Measurements from ENCODE around the gene TMEM231.
"Not testable (repeated sequence)": the region's sequence is repeated elsewhere in the genome, so short reads cannot be mapped to it uniquely, and the experiment has no call there.

TMEM231 gene, protein sequence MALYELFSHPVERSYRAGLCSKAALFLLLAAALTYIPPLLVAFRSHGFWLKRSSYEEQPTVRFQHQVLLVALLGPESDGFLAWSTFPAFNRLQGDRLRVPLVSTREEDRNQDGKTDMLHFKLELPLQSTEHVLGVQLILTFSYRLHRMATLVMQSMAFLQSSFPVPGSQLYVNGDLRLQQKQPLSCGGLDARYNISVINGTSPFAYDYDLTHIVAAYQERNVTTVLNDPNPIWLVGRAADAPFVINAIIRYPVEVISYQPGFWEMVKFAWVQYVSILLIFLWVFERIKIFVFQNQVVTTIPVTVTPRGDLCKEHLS

DNA sequence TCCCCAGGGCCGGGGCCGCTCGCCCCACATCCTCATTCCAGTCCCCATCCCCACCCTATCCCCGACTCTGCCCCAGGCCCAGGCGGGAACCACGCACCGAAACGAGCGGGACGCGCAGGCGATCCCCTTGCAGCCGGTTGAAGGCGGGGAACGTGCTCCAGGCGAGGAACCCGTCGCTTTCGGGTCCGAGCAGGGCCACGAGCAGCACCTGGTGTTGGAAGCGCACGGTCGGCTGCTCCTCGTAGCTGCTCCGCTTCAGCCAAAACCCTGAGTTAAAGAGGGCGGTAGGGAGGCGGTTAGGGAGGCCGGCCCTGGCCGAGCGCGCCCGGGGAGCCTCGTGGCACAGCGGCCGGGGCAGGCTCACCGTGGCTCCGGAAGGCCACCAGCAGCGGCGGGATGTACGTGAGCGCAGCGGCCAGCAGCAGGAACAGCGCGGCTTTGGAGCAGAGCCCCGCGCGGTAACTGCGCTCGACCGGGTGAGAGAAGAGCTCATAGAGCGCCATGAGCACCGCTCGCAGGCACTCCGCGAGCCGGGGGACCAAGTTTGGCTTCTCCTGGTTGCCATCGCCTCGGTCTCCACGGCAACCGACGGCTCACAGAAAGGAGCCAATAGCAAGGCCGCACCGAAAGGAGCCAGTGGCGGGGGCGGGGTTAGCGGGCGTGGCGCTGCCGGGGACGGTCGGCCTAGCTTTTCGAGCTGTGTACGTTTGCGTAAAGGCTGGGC is at the start of gene TMEM231:
Gene TMEM231 (minus strand): TSS at position 546 of the 724 bp plus-strand sequence. CDS start 43 bp downstream, at position 503.
- Mint-ChIP-seq H3K27ac (peak within 1 kb of the TSS; percentile 92), H3K27me3 (peaks cover 5% of the 10 kb centered on the region), H3K4me3 (peak within 1 kb of the TSS; percentile 90), H3K4me1 (ENCODE audit: low read depth) (peaks cover 9% of the 10 kb centered on the region), H3K36me3 (ENCODE audit: low read depth) (no peaks in the 10 kb centered on the region), H3K9me3 (no peaks in the 10 kb centered on the region)

DNA sequence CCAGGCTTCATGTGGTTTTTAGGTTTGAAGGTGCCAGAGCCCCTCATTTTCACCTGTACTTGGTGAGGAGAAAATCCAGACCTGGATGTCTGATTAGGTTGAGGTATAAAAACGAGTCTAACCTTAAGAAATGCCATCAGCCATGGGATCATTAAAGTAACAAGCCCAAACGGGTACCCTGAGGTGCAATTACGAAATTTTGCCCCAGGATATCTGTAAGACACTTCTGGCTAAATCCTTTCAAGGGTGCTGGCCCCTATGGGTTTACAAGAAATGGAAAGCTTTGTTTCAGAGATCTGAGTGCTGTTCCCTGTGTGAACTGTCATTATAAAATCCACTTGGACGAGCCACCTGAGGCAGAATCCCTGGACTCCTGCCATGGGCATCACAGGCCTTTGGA is 47.2 kb upstream of the TMEM231 start:
- peaks cover 9% of the 10 kb centered on the region for H3K9me3 Mint-ChIP-seq
- H3K27me3 Mint-ChIP-seq, result no peaks in the 10 kb centered on the region
- no peak overlapping the region for H3K27ac Mint-ChIP-seq
- H3K36me3 Mint-ChIP-seq (ENCODE audit: low read depth), result peaks cover 64% of the 10 kb centered on the region
- H3K4me3 Mint-ChIP-seq, result no peak overlapping the region
- peaks cover 7% of the 10 kb centered on the region for H3K4me1 Mint-ChIP-seq (ENCODE audit: low read depth)

DNA sequence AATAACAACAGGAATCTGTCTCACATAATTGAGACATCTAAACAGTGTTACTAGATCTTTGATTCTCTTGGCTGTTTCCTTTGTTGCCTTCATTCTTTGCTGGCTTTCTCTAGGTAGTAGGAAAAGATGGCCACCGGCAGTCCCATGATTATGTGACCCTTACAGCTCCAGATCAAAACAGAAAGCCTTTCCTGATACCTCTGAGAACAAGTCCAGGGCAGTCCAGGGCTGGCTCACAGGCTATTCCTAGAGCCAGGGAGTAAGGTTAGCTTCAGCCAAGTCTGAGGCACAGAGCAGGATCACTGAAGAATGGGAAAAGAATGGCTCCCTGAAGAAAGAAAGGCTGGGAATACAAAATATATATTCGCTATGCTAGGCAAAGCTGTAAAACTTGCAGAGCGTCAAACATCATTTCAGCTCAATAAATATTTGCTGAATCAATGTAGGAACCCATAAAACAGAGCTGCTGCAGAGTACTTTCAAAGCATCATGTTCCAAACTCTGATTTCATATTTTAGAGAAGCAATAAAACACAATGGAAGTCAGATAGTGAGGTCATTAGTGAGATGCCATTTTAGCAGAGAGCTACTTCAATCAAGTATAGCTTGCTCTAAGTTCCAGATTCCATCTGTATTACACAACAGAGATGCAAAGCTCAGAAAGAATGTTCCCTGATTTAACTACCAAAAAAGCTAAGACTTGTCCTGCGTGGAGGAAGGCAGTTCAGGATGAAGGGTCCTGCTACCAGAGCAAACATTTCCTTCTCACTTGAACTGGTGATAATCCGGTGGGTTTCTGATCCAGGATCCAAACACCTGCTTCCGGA is 43.6 kb upstream of the TMEM231 start:
- Mint-ChIP-seq H3K4me1 (ENCODE audit: low read depth) (peaks cover 10% of the 10 kb centered on the region), H3K9me3 (peaks cover 9% of the 10 kb centered on the region), H3K4me3 (no peak overlapping the region), H3K27ac (no peak overlapping the region), H3K36me3 (ENCODE audit: low read depth) (peaks cover 66% of the 10 kb centered on the region), H3K27me3 (no peaks in the 10 kb centered on the region)

DNA sequence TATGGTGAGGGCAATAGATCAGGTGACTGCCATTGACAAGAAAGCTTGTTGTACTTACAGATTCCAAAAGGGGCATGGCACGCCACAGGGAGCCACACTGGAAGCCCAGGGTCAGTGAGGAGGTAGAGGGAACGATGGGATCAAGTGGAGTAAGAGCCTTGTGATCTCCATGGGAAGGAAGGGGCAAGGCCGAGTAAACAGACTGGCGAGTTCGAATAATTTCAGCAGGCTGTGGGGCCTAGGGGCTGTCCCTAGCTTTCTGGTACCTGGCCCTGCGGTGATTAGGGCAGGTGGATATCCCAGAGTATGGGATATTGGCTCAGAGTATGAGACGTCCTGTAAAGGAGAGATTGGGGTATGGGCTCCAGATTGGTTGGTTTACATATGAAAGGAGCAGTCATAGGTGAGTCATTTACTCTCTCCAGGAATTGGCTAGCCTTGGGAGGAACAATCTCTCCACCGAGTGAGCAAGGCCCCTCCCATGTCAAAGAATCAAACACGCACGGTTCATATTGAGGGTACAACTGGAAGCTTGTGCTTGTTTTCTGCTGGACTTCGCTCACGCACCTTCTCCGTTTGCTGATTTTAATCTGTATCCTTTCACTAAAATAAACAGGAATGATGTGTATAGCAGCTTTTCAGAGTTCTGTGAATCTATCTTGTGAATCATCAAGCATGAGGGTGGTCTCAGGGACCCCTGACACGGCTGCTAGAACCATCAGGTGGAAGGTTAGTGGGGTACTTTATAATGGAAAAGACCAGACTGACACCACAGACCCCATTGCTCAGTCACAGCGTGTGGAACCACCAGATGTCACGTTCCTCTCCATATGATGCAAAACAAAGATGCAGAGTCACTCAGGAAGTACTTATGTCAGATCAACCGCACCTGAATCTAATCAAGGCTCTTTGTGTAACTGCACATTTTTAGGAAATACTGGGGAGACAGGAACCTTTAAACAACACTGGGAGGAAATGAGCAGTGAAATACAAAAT is 38.1 kb upstream of the TMEM231 start:
- Mint-ChIP-seq H3K9me3 (no peaks in the 10 kb centered on the region), H3K36me3 (ENCODE audit: low read depth) (peaks cover 27% of the 10 kb centered on the region), H3K27ac (peak overlapping the region; percentile 72), H3K4me3 (peak overlapping the region; percentile 3), H3K27me3 (no peaks in the 10 kb centered on the region), H3K4me1 (ENCODE audit: low read depth) (peaks cover 13% of the 10 kb centered on the region)

DNA sequence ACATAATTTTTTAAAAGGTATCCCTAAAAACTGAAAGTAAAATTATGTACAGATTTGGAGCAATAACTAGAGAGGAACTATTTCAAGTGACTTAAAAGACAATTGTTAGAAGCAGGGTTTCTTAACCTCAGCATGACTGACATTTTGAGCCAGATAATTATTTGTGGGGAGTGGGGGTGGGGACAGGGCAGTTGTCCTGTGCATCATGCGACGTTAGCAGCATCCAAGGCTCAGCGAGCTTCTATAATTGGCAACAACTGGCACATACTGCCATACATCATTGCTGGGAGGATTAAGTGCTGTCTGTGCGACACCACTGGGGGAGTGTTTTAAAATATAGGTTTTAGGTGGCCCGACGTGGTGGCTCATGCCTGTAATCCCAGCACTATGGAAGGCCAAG is 37.3 kb upstream of the TMEM231 start:
- H3K4me1 Mint-ChIP-seq (ENCODE audit: low read depth), result peaks cover 13% of the 10 kb centered on the region
- no peak overlapping the region for H3K27ac Mint-ChIP-seq
- H3K4me3 Mint-ChIP-seq, result no peak overlapping the region
- peaks cover 26% of the 10 kb centered on the region for H3K36me3 Mint-ChIP-seq (ENCODE audit: low read depth)
- no peaks in the 10 kb centered on the region for H3K9me3 Mint-ChIP-seq
- H3K27me3 Mint-ChIP-seq, result no peaks in the 10 kb centered on the region

DNA sequence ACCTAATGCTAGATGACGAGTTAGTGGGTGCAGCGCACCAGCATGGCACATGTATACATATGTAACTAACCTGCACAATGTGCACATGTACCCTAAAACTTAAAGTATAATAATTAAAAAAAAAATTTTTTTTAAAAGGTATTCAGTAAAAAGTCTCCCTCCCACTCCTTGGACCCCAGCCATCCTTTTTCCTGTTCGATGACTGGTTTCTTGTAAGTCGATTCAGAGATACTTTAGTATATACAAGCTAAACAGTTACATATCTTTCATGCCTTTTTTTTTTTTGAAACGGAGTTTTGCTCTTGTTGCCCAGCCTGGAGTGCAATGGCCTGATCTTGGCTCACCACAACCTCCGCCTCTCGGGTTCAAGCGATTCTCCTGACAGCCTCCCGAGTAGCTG is 35.9 kb upstream of the TMEM231 start:
- H3K27ac Mint-ChIP-seq, H3K9me3 Mint-ChIP-seq, H3K4me3 Mint-ChIP-seq, H3K27me3 Mint-ChIP-seq: not testable (repeated sequence)
- Mint-ChIP-seq H3K4me1 (ENCODE audit: low read depth) (peaks cover 13% of the 10 kb centered on the region), H3K36me3 (ENCODE audit: low read depth) (peaks cover 14% of the 10 kb centered on the region)

DNA sequence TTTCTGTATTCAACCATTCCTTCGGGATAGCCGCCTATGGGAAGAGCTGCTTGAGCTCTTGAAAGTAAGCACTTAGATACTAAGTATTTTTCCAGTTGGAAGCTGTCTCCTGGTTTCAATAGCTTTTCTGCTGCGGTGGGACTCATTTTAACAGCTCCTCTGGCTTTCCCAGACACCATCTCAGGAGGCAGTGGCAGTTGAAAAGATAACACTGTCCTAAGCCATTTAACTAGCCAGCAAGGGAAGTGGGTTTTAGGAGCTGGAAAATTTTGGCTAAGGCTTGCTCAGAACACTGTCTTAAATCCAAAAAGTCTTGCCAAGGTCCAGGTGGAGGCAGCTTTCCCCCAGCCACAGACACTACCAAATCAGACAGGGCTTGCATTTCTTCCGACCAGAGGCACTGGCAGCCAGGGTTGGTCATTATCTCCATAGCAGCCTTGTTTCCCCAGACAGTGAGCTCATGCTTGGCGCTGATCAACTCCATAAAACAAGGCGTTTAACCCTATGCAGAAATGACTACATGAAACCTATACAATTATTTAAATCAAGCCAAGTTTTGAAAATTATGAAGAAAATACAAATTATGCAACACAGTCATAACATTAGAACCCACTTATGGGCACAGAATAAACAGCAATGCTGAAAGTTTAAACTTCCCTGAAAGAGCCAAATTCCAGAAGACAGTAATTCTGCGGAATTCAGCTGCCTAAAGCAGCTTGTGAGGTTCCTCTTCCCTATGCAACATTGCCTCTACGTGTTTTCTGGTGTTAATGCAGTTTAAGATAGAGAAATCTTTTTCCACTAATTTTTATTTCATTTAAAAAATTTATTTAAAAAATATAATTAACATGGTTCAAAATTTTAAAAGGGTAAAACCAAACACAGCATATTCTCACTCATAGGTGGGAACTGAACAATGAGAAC is 35.1 kb upstream of the TMEM231 start:
- Mint-ChIP-seq H3K4me3 (no peak overlapping the region), H3K9me3 (no peaks in the 10 kb centered on the region), H3K27me3 (no peaks in the 10 kb centered on the region), H3K36me3 (ENCODE audit: low read depth) (peaks cover 11% of the 10 kb centered on the region), H3K27ac (no peak overlapping the region), H3K4me1 (ENCODE audit: low read depth) (peaks cover 13% of the 10 kb centered on the region)

DNA sequence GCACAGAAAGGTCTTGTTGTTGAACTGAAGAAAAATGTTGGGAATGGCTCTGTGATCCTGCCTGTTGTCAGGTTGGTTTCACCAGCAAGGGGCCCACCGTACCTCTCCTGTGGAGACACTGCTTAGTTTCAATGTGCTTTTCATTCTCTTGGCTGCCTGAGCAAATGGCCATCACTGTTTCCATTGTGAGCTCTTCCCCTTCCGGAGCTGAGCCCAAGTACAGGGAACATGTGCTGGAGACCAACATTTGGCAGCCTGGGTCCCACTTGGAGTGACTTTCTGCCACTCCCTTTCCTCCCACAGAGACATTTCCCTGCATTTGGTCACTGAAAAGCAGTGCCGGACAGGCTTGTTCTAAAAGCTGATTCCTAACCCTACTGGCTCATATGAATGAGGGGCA is 33.3 kb upstream of the TMEM231 start:
- no peak overlapping the region for H3K4me3 Mint-ChIP-seq
- peaks cover 13% of the 10 kb centered on the region for H3K4me1 Mint-ChIP-seq (ENCODE audit: low read depth)
- H3K27ac Mint-ChIP-seq, result no peak overlapping the region
- H3K9me3 Mint-ChIP-seq, result no peaks in the 10 kb centered on the region
- H3K27me3 Mint-ChIP-seq, result no peaks in the 10 kb centered on the region
- H3K36me3 Mint-ChIP-seq (ENCODE audit: low read depth), result peaks cover 5% of the 10 kb centered on the region

DNA sequence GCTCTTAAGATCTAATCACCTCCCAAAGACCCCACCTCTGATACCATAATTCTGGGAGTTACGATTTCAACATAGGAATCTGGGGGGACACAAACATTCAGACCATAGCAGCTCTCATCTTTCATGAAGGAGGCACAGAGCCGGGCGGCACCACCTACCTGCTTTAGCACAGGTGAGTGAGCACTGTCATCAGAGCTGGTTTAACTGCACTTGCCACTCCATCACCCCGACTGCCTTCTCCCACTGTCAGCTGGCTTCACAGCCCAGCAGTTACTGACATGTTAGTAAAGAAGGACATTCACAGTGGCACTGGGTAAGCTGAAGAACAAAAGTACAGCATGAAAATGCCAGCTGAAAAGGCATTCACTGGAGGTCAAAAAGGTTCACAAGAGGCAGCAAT is 32.7 kb upstream of the TMEM231 start:
- peaks cover 9% of the 10 kb centered on the region for H3K4me1 Mint-ChIP-seq (ENCODE audit: low read depth)
- no peaks in the 10 kb centered on the region for H3K27me3 Mint-ChIP-seq
- no peaks in the 10 kb centered on the region for H3K9me3 Mint-ChIP-seq
- H3K27ac Mint-ChIP-seq, result no peak overlapping the region
- H3K4me3 Mint-ChIP-seq, result no peak overlapping the region
- no peaks in the 10 kb centered on the region for H3K36me3 Mint-ChIP-seq (ENCODE audit: low read depth)

DNA sequence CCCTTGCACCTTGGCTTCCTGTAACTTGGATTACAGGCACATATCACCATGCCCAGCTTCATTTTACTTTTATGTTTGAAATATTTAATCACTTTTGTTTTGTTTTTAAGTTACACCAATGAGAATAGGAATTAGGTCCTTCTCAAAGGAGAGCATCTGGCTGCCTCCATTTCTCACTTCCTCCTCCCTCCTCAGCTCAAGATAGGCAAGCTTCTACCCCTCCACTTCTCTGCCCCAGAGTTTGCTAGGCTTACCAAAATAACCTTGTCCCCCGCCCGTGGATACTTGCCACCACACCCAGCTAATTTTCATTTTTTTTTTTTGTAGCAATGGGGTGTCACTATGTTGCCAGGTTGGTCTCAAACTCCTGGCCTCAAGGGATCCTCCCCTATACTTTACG is 28.1 kb upstream of the TMEM231 start:
- no peaks in the 10 kb centered on the region for H3K9me3 Mint-ChIP-seq
- no peak overlapping the region for H3K27ac Mint-ChIP-seq
- peaks cover 16% of the 10 kb centered on the region for H3K4me1 Mint-ChIP-seq (ENCODE audit: low read depth)
- H3K36me3 Mint-ChIP-seq (ENCODE audit: low read depth), result peaks cover 11% of the 10 kb centered on the region
- H3K27me3 Mint-ChIP-seq, result no peaks in the 10 kb centered on the region
- no peak overlapping the region for H3K4me3 Mint-ChIP-seq

DNA sequence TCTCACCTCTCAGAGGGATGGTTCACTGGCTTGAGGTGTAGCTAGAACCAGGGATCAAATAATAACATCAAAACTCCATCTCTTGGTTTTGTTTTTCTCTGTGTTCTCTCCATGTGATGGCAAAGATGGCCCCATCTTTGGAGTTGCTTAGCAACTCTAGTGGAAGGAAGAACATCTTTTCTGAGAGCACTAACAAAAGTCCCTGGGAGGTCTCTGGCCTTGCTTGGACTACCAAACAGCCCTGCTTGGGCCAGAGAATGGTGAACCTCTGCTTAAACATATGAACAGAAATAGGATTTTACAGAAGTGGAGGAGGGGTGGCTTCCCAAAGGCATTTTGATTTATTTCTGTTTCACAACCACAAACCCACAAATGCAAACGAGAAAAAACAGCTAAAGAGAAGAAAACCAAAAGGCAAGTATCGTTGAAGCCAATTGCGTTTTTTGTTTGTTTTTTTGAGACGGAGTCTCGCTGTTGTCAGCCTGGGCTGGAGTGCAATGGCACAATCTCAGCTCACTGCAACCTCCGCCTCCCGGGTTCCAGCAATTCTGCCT is 23.3 kb upstream of the TMEM231 start:
- peaks cover 43% of the 10 kb centered on the region for H3K36me3 Mint-ChIP-seq (ENCODE audit: low read depth)
- H3K9me3 Mint-ChIP-seq, result no peaks in the 10 kb centered on the region
- H3K27me3 Mint-ChIP-seq, result no peaks in the 10 kb centered on the region
- H3K27ac Mint-ChIP-seq, result no peak overlapping the region
- no peak overlapping the region for H3K4me3 Mint-ChIP-seq
- peaks cover 30% of the 10 kb centered on the region for H3K4me1 Mint-ChIP-seq (ENCODE audit: low read depth)

DNA sequence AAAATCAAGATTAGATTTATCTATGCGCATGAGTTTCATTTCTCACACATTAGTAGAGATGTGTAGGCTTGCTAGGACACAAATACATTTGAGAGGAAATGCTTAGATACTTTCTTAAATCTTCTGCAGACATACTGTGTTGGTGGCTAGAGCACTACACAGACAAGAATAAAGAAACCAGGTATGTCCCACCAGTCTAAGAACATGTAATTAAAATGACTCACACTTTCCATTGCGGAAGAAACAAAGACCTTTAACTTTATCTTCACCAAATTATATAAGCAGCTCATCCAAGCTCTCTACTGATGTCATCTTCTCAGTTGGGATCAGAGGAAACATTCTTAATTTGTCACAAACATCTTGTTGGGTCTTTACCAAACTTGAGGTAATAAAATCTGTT is 22.7 kb upstream of the TMEM231 start:
- Mint-ChIP-seq H3K4me1 (ENCODE audit: low read depth) (peaks cover 28% of the 10 kb centered on the region), H3K9me3 (no peaks in the 10 kb centered on the region), H3K4me3 (no peak overlapping the region), H3K27ac (peak overlapping the region; percentile 67), H3K36me3 (ENCODE audit: low read depth) (peaks cover 48% of the 10 kb centered on the region), H3K27me3 (no peaks in the 10 kb centered on the region)

DNA sequence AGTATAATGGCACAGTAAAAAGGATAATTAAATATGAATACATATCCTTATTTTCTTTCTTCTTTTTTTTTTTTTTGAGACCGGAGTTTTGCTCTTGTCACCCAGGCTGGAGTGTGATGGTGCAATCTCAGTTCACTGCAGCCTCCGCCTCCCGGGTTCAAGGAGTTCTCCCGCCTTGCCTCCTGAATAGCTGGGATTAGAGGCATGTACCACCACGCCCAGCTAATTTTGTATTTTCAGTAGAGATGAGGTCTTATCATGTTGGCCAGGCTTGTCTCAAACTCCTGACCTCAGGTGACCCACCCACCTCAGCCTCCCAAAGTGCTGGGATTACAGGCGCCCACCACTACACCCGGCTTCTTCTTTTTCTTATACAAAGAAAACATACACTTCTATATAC is 22.2 kb upstream of the TMEM231 start:
- H3K9me3 Mint-ChIP-seq, result no peaks in the 10 kb centered on the region
- no peak overlapping the region for H3K4me3 Mint-ChIP-seq
- H3K36me3 Mint-ChIP-seq (ENCODE audit: low read depth), result peaks cover 53% of the 10 kb centered on the region
- H3K27me3 Mint-ChIP-seq, result no peaks in the 10 kb centered on the region
- H3K4me1 Mint-ChIP-seq (ENCODE audit: low read depth), result peaks cover 29% of the 10 kb centered on the region
- peak overlapping the region; percentile 67 for H3K27ac Mint-ChIP-seq
